Gastrocnemius medialis (tissue), 4 donors: ENCODE measurements around the gene CNDP1. TPM values are rescaled to one million over a fixed set of nuclear protein-coding genes. Genes with fewer than 3 reads are reported as not detected.

Experiments used
- ATAC-seq, 2 donors: fragments of 150-250 bp; one replicate each; pipeline ENCODE4 v1.9.1; 2016
- DNase-seq, 2 donors: peaks; one replicate each; pipeline ENCODE4 v3.0.0-alpha.2; 2019
- H3K27ac ChIP-seq, 4 donors: fragments of 200-600 bp; sonication (generic); 1 replicate in 1 of 4; 2 replicates in 3 of 4; pipeline ENCODE4 v1.5.1; 2016 to 2018; ENCODE audit warnings: mild to moderate bottlenecking in 2 of 4, moderate library complexity in 1 of 4
- H3K27me3 ChIP-seq, 3 donors: fragments of 200-600 bp; sonication (generic) in 2 of 3; 1 replicate in 1 of 3; 2 replicates in 2 of 3; pipeline versions ENCODE4 v1.5.1 to v1.6.0; 2016 to 2019; ENCODE audit warnings: mild to moderate bottlenecking in 1 of 3, moderate library complexity in 1 of 3
- H3K36me3 ChIP-seq, 2 donors: fragments of 200-600 bp; sonication (generic) in 1 of 2; one replicate each; pipeline ENCODE4 v1.5.1; 2017 to 2018
- H3K4me1 ChIP-seq, 2 donors: fragments of 200-600 bp; sonication (generic) in 1 of 2; one replicate each; pipeline ENCODE4 v1.5.1; 2016 to 2017; ENCODE audit warnings: mild to moderate bottlenecking in 2 of 2
- H3K4me3 ChIP-seq, 4 donors: fragments of 200-600 bp; sonication (generic) in 3 of 4; 1 replicate in 1 of 4; 2 replicates in 3 of 4; pipeline ENCODE4 v1.5.1; 2016 to 2019; ENCODE audit warnings: mild to moderate bottlenecking in 2 of 4
- H3K9me3 ChIP-seq, 3 donors: fragments of 200-600 bp; sonication (generic) in 2 of 3; 1 replicate in 1 of 3; 2 replicates in 2 of 3; pipeline ENCODE4 v1.5.1; 2016 to 2019
- CTCF ChIP-seq, 5 experiments: fragments of 450-650 bp in 3 of 5; fragments of 200-600 bp in 2 of 5; sonication (generic) in 2 of 5; IDR thresholded peaks in 4 of 5; conservative IDR thresholded peaks in 1 of 5; 1 replicate in 4 of 5; 2 replicates in 1 of 5; pipeline ENCODE4 v1.5.1; 2016 to 2019; ENCODE audit warnings: antibody characterized with exemption in 5 of 5, mild to moderate bottlenecking in 3 of 5, moderate library complexity in 3 of 5
- POLR2A ChIP-seq, 2 donors: fragments of 450-650 bp; IDR thresholded peaks; one replicate each; pipeline ENCODE4 v1.6.1; 2017; ENCODE audit warnings: antibody characterized with exemption in 2 of 2, mild to moderate bottlenecking in 2 of 2, moderate library complexity in 2 of 2
- in situ Hi-C, 4 donors: fragments of 200-750 bp; cut with MboI; loops; one replicate each; pipeline versions ENCODE4 v1.15.0 to v1.8.0; 2017; ENCODE audit warnings: low sequenced_read_pairs in 4 of 4
- intact Hi-C: fragments of 100-400 bp; cut with DNase I; formaldehyde crosslinking; loops from one replicate; pipeline ENCODE4 v1.15.1; 2023; ENCODE audit warnings: low total_unique reads
- total RNA-seq, 4 donors: library from RNA; depleted of rRNA; stranded (reverse); fragments of >200 nt; gene quantifications; one replicate each; pipeline versions ENCODE4 v1.1.0 to v1.2.3, GENCODE V29; 2016

Gene CNDP1
- total RNA-seq, 4 donors from 2014 or later, result not detected

GRCh38 chr18:74489676-74490075 is 44.6 kb upstream of the CNDP1 start:
- no peaks in the 10 kb centered on the region for H3K27me3 ChIP-seq
- no peak overlapping the region for H3K27ac ChIP-seq
- DNase-seq (no peak), ATAC-seq (no peak)
- no peaks in the 10 kb centered on the region for H3K4me1 ChIP-seq
- TF ChIP-seq CTCF (IDR thresholded peaks at IDR 0.05 in 4 of 5, conservative IDR thresholded peaks at IDR 0.05 in 1 of 5) (no peak), POLR2A (IDR thresholded peaks at IDR 0.05) (no peak)
- H3K36me3 ChIP-seq, result no peaks in the 10 kb centered on the region
- no peak overlapping the region for H3K4me3 ChIP-seq
- intact Hi-C loops, result loop anchor here (5.0 kb wide), 1 partner anchor 292 kb away; no protein-coding TSS in a partner anchor
- no peaks in the 10 kb centered on the region for H3K9me3 ChIP-seq
- in situ Hi-C loops, result loop anchor here in 2 of 4 donors (10.0 kb wide), 2 partner anchors 135 to 295 kb away; no protein-coding TSS in a partner anchor

GRCh38 chr18:74492259-74492658 is 42.0 kb upstream of the CNDP1 start:
- intact Hi-C loops, result loop anchor here (5.0 kb wide), 1 partner anchor 295 kb away; no protein-coding TSS in a partner anchor
- in situ Hi-C loops, result loop anchor here in 2 of 4 donors (10.0 kb wide), 2 partner anchors 137 to 297 kb away; no protein-coding TSS in a partner anchor
- no peaks in the 10 kb centered on the region for H3K27me3 ChIP-seq

DNA sequence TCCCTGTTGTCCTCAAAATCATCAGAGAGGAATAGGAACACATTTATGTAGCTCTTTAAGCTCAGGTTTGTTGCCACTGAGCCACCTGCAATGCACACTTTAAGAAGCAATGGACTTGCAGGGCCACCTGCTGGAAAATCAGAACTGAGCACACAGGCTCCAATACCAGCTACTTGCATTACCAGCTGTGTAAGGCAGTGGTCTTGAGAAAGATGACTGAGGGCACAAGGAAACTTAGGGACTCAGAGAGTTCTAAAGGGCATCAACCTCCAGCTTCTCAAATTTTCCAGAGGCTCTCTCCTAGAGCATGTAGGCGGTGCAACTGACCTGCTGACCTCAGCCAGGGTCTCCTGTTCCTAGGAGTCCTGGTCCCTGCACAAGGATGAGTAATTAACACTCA is 40.6 kb upstream of the CNDP1 start:
- ATAC-seq, result no peak
- Histone ChIP-seq H3K9me3 (no peaks in the 10 kb centered on the region), H3K27me3 (no peaks in the 10 kb centered on the region), H3K4me3 (no peak overlapping the region), H3K27ac (no peak overlapping the region), H3K36me3 (no peaks in the 10 kb centered on the region), H3K4me1 (peaks cover 6 to 8% of the 10 kb centered on the region in 2 donors)
- peak in 4 of 5 experiments; percentile 9 to 47 (median 40) for TF ChIP-seq CTCF (IDR thresholded peaks at IDR 0.05 in 4 of 5, conservative IDR thresholded peaks at IDR 0.05 in 1 of 5)
- TF ChIP-seq POLR2A (IDR thresholded peaks at IDR 0.05), result no peak
- intact Hi-C loops, result loop anchor here (5.0 kb wide), 1 partner anchor 296 kb away; no protein-coding TSS in a partner anchor
- DNase-seq, result no peak
- in situ Hi-C loops, result loop anchor here in 2 of 4 donors (10.0 kb wide), 2 partner anchors 139 to 299 kb away; no protein-coding TSS in a partner anchor

More at GRCh38 chr18:74492259-74492658, 42.0 kb upstream of the CNDP1 start:
- Histone ChIP-seq H3K36me3 (no peaks in the 10 kb centered on the region), H3K4me1 (peaks cover 3 to 6% of the 10 kb centered on the region in 2 donors), H3K9me3 (no peaks in the 10 kb centered on the region), H3K4me3 (no peak overlapping the region), H3K27ac (no peak overlapping the region)
- DNase-seq (no peak), ATAC-seq (no peak)
- TF ChIP-seq CTCF (IDR thresholded peaks at IDR 0.05 in 4 of 5, conservative IDR thresholded peaks at IDR 0.05 in 1 of 5) (no peak), POLR2A (IDR thresholded peaks at IDR 0.05) (no peak)

DNA sequence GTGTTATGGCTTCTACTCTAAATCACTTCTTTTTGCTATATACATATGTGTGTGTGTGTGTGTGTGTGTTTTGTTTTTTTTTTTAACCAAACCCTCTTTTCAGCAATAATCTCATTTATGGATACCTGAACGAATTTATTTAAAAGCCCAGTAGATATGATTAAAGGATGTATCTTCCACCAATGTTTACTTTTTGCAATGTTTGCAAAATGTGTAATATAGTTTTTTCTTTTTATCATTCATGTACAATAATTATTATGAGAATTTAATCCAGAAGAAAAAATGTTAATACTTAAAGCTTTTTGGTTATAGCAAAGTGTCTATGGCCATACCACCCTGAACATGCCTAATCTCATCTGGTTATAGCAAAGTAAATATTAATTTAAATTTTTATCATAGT is 39.8 kb upstream of the CNDP1 start:
- H3K36me3 ChIP-seq, result no peaks in the 10 kb centered on the region
- no peak for DNase-seq
- no peak overlapping the region for H3K4me3 ChIP-seq
- H3K27me3 ChIP-seq, result no peaks in the 10 kb centered on the region
- TF ChIP-seq POLR2A (IDR thresholded peaks at IDR 0.05), result no peak
- no peak for TF ChIP-seq CTCF (IDR thresholded peaks at IDR 0.05 in 4 of 5, conservative IDR thresholded peaks at IDR 0.05 in 1 of 5)
- no peak for ATAC-seq
- in situ Hi-C loops, result loop anchor here in 2 of 4 donors (10.0 kb wide), 2 partner anchors 140 to 300 kb away; no protein-coding TSS in a partner anchor
- no peak overlapping the region for H3K27ac ChIP-seq
- H3K4me1 ChIP-seq, result peaks cover 6 to 8% of the 10 kb centered on the region in 2 donors
- no peaks in the 10 kb centered on the region for H3K9me3 ChIP-seq
- intact Hi-C loops, result loop anchor here (5.0 kb wide), 1 partner anchor 297 kb away; no protein-coding TSS in a partner anchor
